ENCODE results near the gene ADGRB3. TPM values are rescaled to one million over a fixed set of nuclear protein-coding genes. Genes with fewer than 3 reads are reported as not detected.

Gene ADGRB3
- total RNA-seq, 4 donors from 2014 or later, result 0.30 to 0.94 (median 0.35) TPM

GRCh38 chr6:69368613-69369012 is 733.5 kb downstream of the ADGRB3 start:
- WGBS, 2 donors, result 57 to 67% methylated on average over 1 of the region's 1 CpG
- no peak overlapping the region for H3K4me3 ChIP-seq (ENCODE audit: low read depth, poor library complexity, severe bottlenecking)
- no peak for TF ChIP-seq CTCF (IDR thresholded peaks at IDR 0.05)
- no peak for TF ChIP-seq POLR2A (IDR thresholded peaks at IDR 0.05)
- no peak for DNase-seq (ENCODE audit: low spot score in 2 of 2)
- intact Hi-C loops (cut with DNase I; ENCODE audit: low total_unique reads), result no loop called here

- no peak overlapping the region for H3K4me3 ChIP-seq (ENCODE audit: low read depth, poor library complexity, severe bottlenecking)
- WGBS, 2 donors, result 73 to 80% methylated on average over 3 of the region's 3 CpGs
- no peak for TF ChIP-seq POLR2A (IDR thresholded peaks at IDR 0.05)
- TF ChIP-seq CTCF (IDR thresholded peaks at IDR 0.05), result no peak
- no peak for DNase-seq (ENCODE audit: low spot score in 2 of 2)
- intact Hi-C loops (cut with DNase I; ENCODE audit: low total_unique reads), result no loop called here
Observed at GRCh38 chr6:69370763-69371162, 735.7 kb downstream of the ADGRB3 start.

- H3K4me3 ChIP-seq (ENCODE audit: low read depth, poor library complexity, severe bottlenecking), result no peak overlapping the region
- WGBS, 2 donors, result 74 to 84% methylated on average over 1 of the region's 1 CpG
- intact Hi-C loops (cut with DNase I; ENCODE audit: low total_unique reads), result no loop called here
- no peak for DNase-seq (ENCODE audit: low spot score in 2 of 2)
- TF ChIP-seq CTCF (IDR thresholded peaks at IDR 0.05), result no peak
- TF ChIP-seq POLR2A (IDR thresholded peaks at IDR 0.05), result no peak
Observed at GRCh38 chr6:69378326-69378725, 743.2 kb downstream of the ADGRB3 start.

- 73 to 77% methylated on average over 3 of the region's 3 CpGs for WGBS, 2 donors
- intact Hi-C loops (cut with DNase I; ENCODE audit: low total_unique reads), result no loop called here
- TF ChIP-seq CTCF (IDR thresholded peaks at IDR 0.05) (no peak), POLR2A (IDR thresholded peaks at IDR 0.05) (no peak)
Observed at GRCh38 chr6:69379518-69379917, 744.4 kb downstream of the ADGRB3 start.

GRCh38 chr6:69383627-69384026 is 748.5 kb downstream of the ADGRB3 start:
- 84 to 87% methylated on average over 3 of the region's 3 CpGs for WGBS, 2 donors
- no peak for TF ChIP-seq POLR2A (IDR thresholded peaks at IDR 0.05)
- no peak for TF ChIP-seq CTCF (IDR thresholded peaks at IDR 0.05)
- intact Hi-C loops (cut with DNase I; ENCODE audit: low total_unique reads), result no loop called here
- DNase-seq (ENCODE audit: low spot score in 2 of 2), result no peak
- no peak overlapping the region for H3K4me3 ChIP-seq (ENCODE audit: low read depth, poor library complexity, severe bottlenecking)

More at GRCh38 chr6:69379518-69379917, 744.4 kb downstream of the ADGRB3 start:
- no peak for DNase-seq (ENCODE audit: low spot score in 2 of 2)
- no peak overlapping the region for H3K4me3 ChIP-seq (ENCODE audit: low read depth, poor library complexity, severe bottlenecking)

- no peak for TF ChIP-seq POLR2A (IDR thresholded peaks at IDR 0.05)
- no peak for TF ChIP-seq CTCF (IDR thresholded peaks at IDR 0.05)
- intact Hi-C loops (cut with DNase I; ENCODE audit: low total_unique reads), result no loop called here
- WGBS, 2 donors, result 72 to 73% methylated on average over 5 of the region's 5 CpGs
- no peak for DNase-seq (ENCODE audit: low spot score in 2 of 2)
- no peak overlapping the region for H3K4me3 ChIP-seq (ENCODE audit: low read depth, poor library complexity, severe bottlenecking)
Observed at GRCh38 chr6:69386426-69386825, 751.3 kb downstream of the ADGRB3 start.

All from lower leg skin (tissue), 4 donors.